Measurements from ENCODE around the gene LRRK1. TPM values are rescaled to one million over a fixed set of nuclear protein-coding genes. Genes with fewer than 3 reads are reported as not detected.

LRRK1 gene
- total RNA-seq, 4 donors from 2014 or later, result 14.1 to 31.5 (median 16.8) TPM

DNA sequence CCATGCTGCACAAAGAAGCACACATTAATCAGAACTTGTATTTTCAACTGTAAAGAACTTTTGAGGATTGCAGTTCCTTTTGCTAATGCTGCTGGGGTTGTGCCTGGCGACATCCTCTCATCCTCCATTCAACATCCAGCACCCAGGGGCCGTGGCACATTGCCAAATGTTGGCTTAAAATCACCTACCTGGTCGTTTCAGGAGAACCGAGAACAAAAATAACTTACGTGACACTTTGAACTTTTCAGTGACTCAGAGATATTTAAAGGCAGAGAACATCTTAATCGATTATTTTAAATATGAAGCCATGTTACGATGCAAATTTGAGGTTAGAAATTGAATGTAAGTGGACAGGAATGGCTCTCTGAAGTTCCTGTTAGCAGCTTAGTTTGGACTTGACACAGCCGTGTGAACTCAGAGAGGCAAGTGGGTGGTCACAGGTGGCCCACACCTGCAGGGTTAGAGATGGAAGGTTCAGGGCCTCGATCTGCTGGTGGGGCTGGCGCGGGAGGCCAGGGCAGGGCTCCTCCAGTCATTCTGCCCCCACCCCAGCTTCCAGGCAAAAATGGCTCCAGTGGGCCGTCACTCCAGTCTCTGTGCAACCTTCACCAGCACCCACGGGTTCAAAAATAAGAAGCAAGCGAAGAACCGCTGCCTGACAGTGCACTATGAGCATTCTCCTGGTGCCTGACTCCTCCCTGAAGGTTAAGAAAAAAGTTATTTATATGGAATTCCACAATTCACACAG lies 12.2 kb downstream of the LRRK1 start:
- peaks cover 0 to 3% (median 0%) of the 10 kb centered on the region in 4 donors for H3K9me3 ChIP-seq
- H3K27ac ChIP-seq, result no peak overlapping the region

DNA sequence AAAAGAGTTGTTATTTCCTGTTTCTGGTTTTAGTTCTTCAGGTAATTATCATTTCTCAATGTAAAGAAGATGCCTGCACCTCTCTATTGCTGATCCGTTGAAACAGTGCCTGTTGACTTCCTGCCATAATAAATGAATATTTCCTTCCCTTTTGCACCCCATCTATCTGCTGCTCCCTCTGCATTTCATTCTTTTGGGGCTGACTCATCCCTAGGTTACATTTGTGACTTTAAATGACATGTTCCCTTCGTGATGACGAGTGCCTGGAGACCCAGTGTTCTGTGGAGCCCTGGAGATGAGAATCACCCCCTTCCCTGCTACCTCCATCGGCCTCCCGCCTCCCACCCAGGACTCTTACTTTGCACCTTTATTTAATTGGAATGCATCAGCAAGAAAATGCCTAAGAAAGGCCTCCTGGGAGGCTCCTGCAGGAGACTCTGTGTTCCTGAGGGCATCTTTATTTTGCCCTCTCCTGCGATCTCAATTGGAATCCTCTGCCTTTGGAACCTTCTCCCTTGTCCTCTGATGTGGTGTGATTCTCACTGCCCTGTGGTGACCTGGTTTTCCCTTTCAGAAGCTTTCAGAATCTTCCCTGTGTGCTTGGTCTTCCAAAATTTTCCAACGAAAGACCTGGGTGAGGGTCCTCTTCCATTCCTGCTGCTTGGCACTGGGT lies 13.7 kb downstream of the LRRK1 start:
- no peak for DNase-seq (ENCODE audit: low spot score in 2 of 2)
- H3K27me3 ChIP-seq, result no peaks in the 10 kb centered on the region
- TF ChIP-seq POLR2A (IDR thresholded peaks at IDR 0.05) (no peak), EP300 (IDR thresholded peaks at IDR 0.05) (no peak)
- TF ChIP-seq, protein P1, sequence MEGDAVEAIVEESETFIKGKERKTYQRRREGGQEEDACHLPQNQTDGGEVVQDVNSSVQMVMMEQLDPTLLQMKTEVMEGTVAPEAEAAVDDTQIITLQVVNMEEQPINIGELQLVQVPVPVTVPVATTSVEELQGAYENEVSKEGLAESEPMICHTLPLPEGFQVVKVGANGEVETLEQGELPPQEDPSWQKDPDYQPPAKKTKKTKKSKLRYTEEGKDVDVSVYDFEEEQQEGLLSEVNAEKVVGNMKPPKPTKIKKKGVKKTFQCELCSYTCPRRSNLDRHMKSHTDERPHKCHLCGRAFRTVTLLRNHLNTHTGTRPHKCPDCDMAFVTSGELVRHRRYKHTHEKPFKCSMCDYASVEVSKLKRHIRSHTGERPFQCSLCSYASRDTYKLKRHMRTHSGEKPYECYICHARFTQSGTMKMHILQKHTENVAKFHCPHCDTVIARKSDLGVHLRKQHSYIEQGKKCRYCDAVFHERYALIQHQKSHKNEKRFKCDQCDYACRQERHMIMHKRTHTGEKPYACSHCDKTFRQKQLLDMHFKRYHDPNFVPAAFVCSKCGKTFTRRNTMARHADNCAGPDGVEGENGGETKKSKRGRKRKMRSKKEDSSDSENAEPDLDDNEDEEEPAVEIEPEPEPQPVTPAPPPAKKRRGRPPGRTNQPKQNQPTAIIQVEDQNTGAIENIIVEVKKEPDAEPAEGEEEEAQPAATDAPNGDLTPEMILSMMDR (IDR thresholded peaks at IDR 0.05), result no peak
- H3K27ac ChIP-seq, result no peak overlapping the region
- H3K4me3 ChIP-seq, result no peak overlapping the region
- peaks cover 0 to 6% (median 0%) of the 10 kb centered on the region in 4 donors for H3K9me3 ChIP-seq
- H3K4me1 ChIP-seq, result no peaks in the 10 kb centered on the region
- peaks cover 0 to 19% (median 0%) of the 10 kb centered on the region in 3 donors for H3K36me3 ChIP-seq
- 64 to 66% methylated on average over 7 of the region's 7 CpGs for WGBS, 2 donors

More for the DNA sequence above, 12.2 kb downstream of the LRRK1 start:
- peaks cover 0 to 15% (median 0%) of the 10 kb centered on the region in 3 donors for H3K36me3 ChIP-seq
- DNase-seq (ENCODE audit: low spot score in 2 of 2), result no peak
- WGBS, 2 donors, result 84 to 87% methylated on average over 15 of the region's 15 CpGs
- H3K4me1 ChIP-seq, result no peaks in the 10 kb centered on the region
- TF ChIP-seq POLR2A (IDR thresholded peaks at IDR 0.05) (no peak), EP300 (IDR thresholded peaks at IDR 0.05) (no peak)
- TF ChIP-seq, protein P1 (IDR thresholded peaks at IDR 0.05), result no peak
- H3K27me3 ChIP-seq, result no peaks in the 10 kb centered on the region
- no peak overlapping the region for H3K4me3 ChIP-seq

DNA sequence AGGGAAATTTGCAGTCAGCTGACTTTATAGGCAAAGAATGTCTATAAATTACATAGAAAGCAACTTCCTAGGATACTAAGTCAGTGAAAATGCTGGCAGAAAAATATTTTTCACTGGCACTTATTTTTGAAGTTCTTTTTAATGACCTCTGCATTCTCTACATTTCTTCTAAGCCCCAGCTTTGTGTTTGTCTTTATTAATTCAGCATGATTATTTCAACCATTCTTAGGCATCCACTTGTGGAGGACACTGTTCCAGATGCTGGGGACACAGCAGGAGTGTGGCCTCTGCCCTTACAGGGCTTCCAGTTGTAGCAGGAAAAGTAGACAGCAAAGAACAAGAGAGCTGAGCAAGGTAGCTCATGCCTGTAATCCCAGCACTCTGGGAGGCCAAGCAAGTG lies 15.0 kb downstream of the LRRK1 start:
- TF ChIP-seq, protein P1 (IDR thresholded peaks at IDR 0.05), result no peak
- TF ChIP-seq POLR2A (IDR thresholded peaks at IDR 0.05) (no peak), EP300 (IDR thresholded peaks at IDR 0.05) (no peak)
- Histone ChIP-seq H3K9me3 (peaks cover 0 to 6% (median 0%) of the 10 kb centered on the region in 4 donors), H3K4me1 (no peaks in the 10 kb centered on the region), H3K36me3 (peaks cover 0 to 16% (median 0%) of the 10 kb centered on the region in 3 donors), H3K4me3 (no peak overlapping the region), H3K27me3 (no peaks in the 10 kb centered on the region), H3K27ac (no peak overlapping the region)
- no peak for DNase-seq (ENCODE audit: low spot score in 2 of 2)

DNA sequence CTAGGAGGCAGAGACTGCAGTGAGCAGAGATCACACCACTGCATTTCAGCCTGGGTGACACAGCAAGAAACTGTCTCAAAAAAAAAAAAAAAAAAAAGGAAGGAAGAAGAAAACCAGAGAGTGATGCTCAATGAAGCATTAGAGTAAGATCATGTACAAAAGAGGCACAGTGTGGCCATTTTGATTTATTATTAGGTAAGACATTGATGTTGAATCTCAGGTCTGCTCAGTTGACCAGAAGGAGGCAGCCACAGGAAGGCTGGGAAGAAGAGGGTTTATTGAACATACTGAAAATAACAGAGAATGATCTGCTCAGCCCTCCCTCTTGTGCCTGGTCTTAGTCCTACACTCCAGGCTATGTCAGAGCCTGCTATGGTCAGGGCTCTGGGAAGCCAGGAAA lies 15.6 kb downstream of the LRRK1 start:
- no peak for TF ChIP-seq EP300 (IDR thresholded peaks at IDR 0.05)
- TF ChIP-seq POLR2A (IDR thresholded peaks at IDR 0.05), result no peak
- TF ChIP-seq, protein P1 (IDR thresholded peaks at IDR 0.05), result no peak
- H3K27ac ChIP-seq, result no peak overlapping the region
- DNase-seq (ENCODE audit: low spot score in 2 of 2), result no peak

DNA sequence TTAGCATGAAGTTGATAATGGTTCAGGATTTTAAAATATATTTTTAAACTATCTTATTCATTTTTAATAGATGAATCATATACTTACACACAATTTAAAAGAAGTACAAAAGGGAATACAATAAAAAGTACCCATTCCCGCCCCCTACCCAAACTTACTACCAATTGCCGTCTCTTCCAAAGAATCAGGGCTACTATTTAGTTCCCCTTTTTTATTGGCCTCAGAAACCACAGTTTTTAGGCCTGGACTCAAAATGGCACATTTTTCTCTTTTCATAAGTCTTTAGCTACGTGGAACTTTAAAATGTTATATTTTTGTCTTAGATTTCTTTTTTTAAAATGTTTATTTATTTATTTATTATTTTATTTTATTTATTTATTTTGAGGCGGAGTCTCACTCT lies 18.0 kb downstream of the LRRK1 start:
- no peaks in the 10 kb centered on the region for H3K4me1 ChIP-seq
- H3K36me3 ChIP-seq, result peaks cover 0 to 11% (median 0%) of the 10 kb centered on the region in 3 donors
- no peak overlapping the region for H3K27ac ChIP-seq
- WGBS, 2 donors, result 87 to 94% methylated on average over 4 of the region's 4 CpGs
- H3K4me3 ChIP-seq, result no peak overlapping the region
- H3K27me3 ChIP-seq, result no peaks in the 10 kb centered on the region
- peaks cover 0 to 6% (median 0%) of the 10 kb centered on the region in 4 donors for H3K9me3 ChIP-seq
- TF ChIP-seq, protein P1 (IDR thresholded peaks at IDR 0.05), result no peak
- TF ChIP-seq EP300 (IDR thresholded peaks at IDR 0.05), result no peak
- TF ChIP-seq POLR2A (IDR thresholded peaks at IDR 0.05), result no peak
- no peak for DNase-seq (ENCODE audit: low spot score in 2 of 2)

More for the DNA sequence above, 15.6 kb downstream of the LRRK1 start:
- no peak overlapping the region for H3K4me3 ChIP-seq
- no peaks in the 10 kb centered on the region for H3K4me1 ChIP-seq
- H3K27me3 ChIP-seq, result no peaks in the 10 kb centered on the region
- peaks cover 0 to 11% (median 0%) of the 10 kb centered on the region in 3 donors for H3K36me3 ChIP-seq
- H3K9me3 ChIP-seq, result peaks cover 0 to 6% (median 0%) of the 10 kb centered on the region in 4 donors
